Calu3 (cell line): ENCODE results near the gene DNTTIP2. TPM values are rescaled to one million over a fixed set of nuclear protein-coding genes. Genes with fewer than 3 reads are reported as not detected.

ENCODE experiments used
- BruUV-seq: library from RNA; stranded (reverse); fragments of 400-500 nt; replicated peaks from 2 replicates; lab custom pipeline; 2021; lab: Mats Ljungman, UMichigan
- CTCF ChIA-PET: fragments of 300-600 bp; sonication (Branson Sonifier 250); formaldehyde crosslinking; loops from one replicate; lab custom pipeline; 2022; ENCODE audit warnings: antibody characterized with exemption; lab: Charles Lee
- DNase-seq: peaks from one replicate; pipeline ENCODE4 v3.0.0; 2022
- H3K27ac Mint-ChIP-seq: one replicate; pipeline ENCODE4 v1.8.0; 2022; ENCODE audit warnings: mixed read lengths; ENCODE audit not compliant: unreplicated experiment
- H3K27me3 Mint-ChIP-seq: one replicate; pipeline ENCODE4 v1.8.0; 2022; ENCODE audit warnings: mixed read lengths; ENCODE audit not compliant: unreplicated experiment
- H3K36me3 Mint-ChIP-seq: one replicate; pipeline ENCODE4 v1.8.0; 2022; ENCODE audit warnings: mild to moderate bottlenecking, moderate library complexity, mixed read lengths; ENCODE audit not compliant: insufficient read depth, unreplicated experiment
- H3K4me1 Mint-ChIP-seq: one replicate; pipeline ENCODE4 v1.8.0; 2022; ENCODE audit warnings: mild to moderate bottlenecking, low read depth, mixed read lengths; ENCODE audit not compliant: unreplicated experiment
- H3K4me3 Mint-ChIP-seq: one replicate; pipeline ENCODE4 v1.8.0; 2022; ENCODE audit warnings: mild to moderate bottlenecking, low read depth, moderate library complexity, mixed read lengths; ENCODE audit not compliant: unreplicated experiment
- H3K9me3 Mint-ChIP-seq: one replicate; pipeline ENCODE4 v1.8.0; 2022; ENCODE audit warnings: low read depth, mixed read lengths; ENCODE audit not compliant: unreplicated experiment
- CTCF ChIP-seq: fragments of 200-600 bp; IDR thresholded peaks from one replicate; pipeline ENCODE4 v1.8.0; 2022; ENCODE audit warnings: antibody characterized with exemption; ENCODE audit not compliant: unreplicated experiment
- intact Hi-C: fragments of 100-400 bp; cut with micrococcal nuclease; formaldehyde crosslinking; loops from one replicate; pipeline ENCODE4 v1.10.0; 2022; ENCODE audit not compliant: unreplicated experiment
- total RNA-seq: library from RNA; stranded (reverse); gene quantifications from 2 replicates; pipeline ENCODE4 v1.2.3, GENCODE V29; 2022

The DNTTIP2 gene
- total RNA-seq, 1 experiment from 2014 or later = 71.8 TPM

GRCh38 chr1:93846992-93847810 lies 31.8 kb downstream of the DNTTIP2 start:
- peak; percentile 87 for DNase-seq
- H3K27ac Mint-ChIP-seq = peak overlapping the region; percentile 95
- peaks cover 20% of the 10 kb centered on the region for H3K4me1 Mint-ChIP-seq
- CTCF ChIA-PET = interaction anchor here (0.7 to 1.0 kb wide), 4 partner anchors 62 to 488 kb away, joined by 3 read pairs; partner anchors contain the start of gene GCLM
- H3K36me3 Mint-ChIP-seq = peaks cover 29% of the 10 kb centered on the region
- H3K27me3 Mint-ChIP-seq = no peaks in the 10 kb centered on the region
- peak overlapping the region; percentile 84 for H3K4me3 Mint-ChIP-seq
- no peak for TF ChIP-seq CTCF
- intact Hi-C loops = loop anchor here (5.0 to 10.0 kb wide), 3 partner anchors 60 to 542 kb away; partner anchors contain the start of gene GCLM
- BruUV-seq = no TSS peak
- H3K9me3 Mint-ChIP-seq = peaks cover 6% of the 10 kb centered on the region

- Mint-ChIP-seq H3K4me1 (peaks cover 20% of the 10 kb centered on the region), H3K27ac (peak overlapping the region; percentile 70), H3K9me3 (peaks cover 6% of the 10 kb centered on the region), H3K4me3 (peak overlapping the region; percentile 84), H3K27me3 (no peaks in the 10 kb centered on the region), H3K36me3 (peaks cover 29% of the 10 kb centered on the region)
- CTCF ChIA-PET = interaction anchor here (0.6 to 3.0 kb wide), 11 partner anchors 19 to 489 kb away, joined by 3 to 31 read pairs (median 3); partner anchors contain the start of gene GCLM
- intact Hi-C loops = loop anchor here (5.0 to 10.0 kb wide), 3 partner anchors 61 to 542 kb away; partner anchors contain the start of gene GCLM
- TF ChIP-seq CTCF = no peak
- DNase-seq = peak; percentile 89
- no TSS peak for BruUV-seq
These were observed 32.6 kb downstream of the DNTTIP2 start for GRCh38 chr1:93846206-93846991.

GRCh38 chr1:93845538-93846205 lies 33.3 kb downstream of the DNTTIP2 start:
- CTCF ChIA-PET = interaction anchor here (0.6 to 3.0 kb wide), 10 partner anchors 18 to 271 kb away, joined by 3 to 31 read pairs (median 3); partner anchors contain the start of gene GCLM
- Mint-ChIP-seq H3K27me3 (no peaks in the 10 kb centered on the region), H3K4me1 (peaks cover 20% of the 10 kb centered on the region), H3K4me3 (peak overlapping the region; percentile 84), H3K27ac (peak overlapping the region; percentile 70), H3K9me3 (peaks cover 6% of the 10 kb centered on the region), H3K36me3 (peaks cover 29% of the 10 kb centered on the region)
- peak; percentile 18 for DNase-seq
- BruUV-seq = no TSS peak
- intact Hi-C loops = loop anchor here (5.0 to 10.0 kb wide), 3 partner anchors 62 to 541 kb away; partner anchors contain the start of gene GCLM
- TF ChIP-seq CTCF = no peak
